ENCODE results near the gene PLVAP. TPM values are rescaled to one million over a fixed set of nuclear protein-coding genes. Genes with fewer than 3 reads are reported as not detected.
A peak's percentile ranks its signal among the peaks of the same experiment; 100 is the strongest.

The PLVAP gene
- total RNA-seq, 4 donors from 2014 or later, result 25.5 to 83.1 (median 26.6) TPM

GRCh38 chr19:17351815-17352435 lies 25.2 kb downstream of the PLVAP start:
- peaks cover 7% of the 10 kb centered on the region for H3K27me3 ChIP-seq
- no peak for DNase-seq (ENCODE audit: low spot score in 2 of 2)
- no peaks in the 10 kb centered on the region for H3K9me3 ChIP-seq
- no peak overlapping the region for H3K4me3 ChIP-seq
- H3K27ac ChIP-seq, result no peak overlapping the region
- WGBS, result 90% methylated on average over 43 of the region's 45 CpGs
- H3K4me1 ChIP-seq, result peaks cover 27% of the 10 kb centered on the region
- no peaks in the 10 kb centered on the region for H3K36me3 ChIP-seq
- TF ChIP-seq CTCF (IDR thresholded peaks at IDR 0.05) (no peak), EP300 (IDR thresholded peaks at IDR 0.05) (no peak), POLR2A (IDR thresholded peaks at IDR 0.05) (no peak), POLR2AphosphoS5 (IDR thresholded peaks at IDR 0.05) (no peak)

GRCh38 chr19:17348700-17349099 lies 28.4 kb downstream of the PLVAP start:
- no peaks in the 10 kb centered on the region for H3K36me3 ChIP-seq
- H3K4me1 ChIP-seq, result peaks cover 35% of the 10 kb centered on the region
- no peaks in the 10 kb centered on the region for H3K9me3 ChIP-seq
- H3K27ac ChIP-seq, result peak overlapping the region; percentile 72
- DNase-seq (ENCODE audit: low spot score in 2 of 2), result peak in 1 of 2 donors; percentile 77
- no peak for TF ChIP-seq CTCF (IDR thresholded peaks at IDR 0.05)
- no peak for TF ChIP-seq POLR2A (IDR thresholded peaks at IDR 0.05)
- peak in 2 of 3 donors; percentile 43 to 57 for TF ChIP-seq POLR2AphosphoS5 (IDR thresholded peaks at IDR 0.05)
- no peak overlapping the region for H3K4me3 ChIP-seq
- H3K27me3 ChIP-seq, result peaks cover 7% of the 10 kb centered on the region
- WGBS, result 3% methylated on average over 12 of the region's 12 CpGs

DNA sequence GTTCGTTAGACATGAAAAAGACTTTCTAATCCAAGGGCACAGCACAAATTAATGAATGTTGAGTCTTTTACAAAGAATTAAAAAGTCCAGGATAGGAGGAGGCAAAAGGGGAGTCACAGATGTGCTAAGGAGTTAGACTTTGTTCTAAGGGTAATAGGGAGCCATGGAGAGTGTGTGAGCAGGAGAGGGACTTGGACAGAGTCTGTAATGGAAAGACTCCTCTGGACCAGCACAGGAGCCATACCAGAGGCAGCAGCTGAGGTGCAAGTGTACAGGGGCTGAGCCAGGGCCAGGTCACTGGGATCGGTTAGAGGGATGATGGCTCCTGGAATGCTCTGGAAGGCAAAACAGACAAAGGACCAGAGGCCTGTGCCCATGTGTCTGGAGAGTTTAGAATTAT lies 29.3 kb downstream of the PLVAP start:
- TF ChIP-seq EP300 (IDR thresholded peaks at IDR 0.05) (no peak), POLR2AphosphoS5 (IDR thresholded peaks at IDR 0.05) (no peak), CTCF (IDR thresholded peaks at IDR 0.05) (no peak), POLR2A (IDR thresholded peaks at IDR 0.05) (no peak)
- peak overlapping the region; percentile 72 for H3K27ac ChIP-seq
- no peaks in the 10 kb centered on the region for H3K9me3 ChIP-seq
- H3K27me3 ChIP-seq, result peaks cover 7% of the 10 kb centered on the region
- no peak overlapping the region for H3K4me3 ChIP-seq
- DNase-seq (ENCODE audit: low spot score in 2 of 2), result no peak
- WGBS, result 59% methylated on average over 2 of the region's 2 CpGs
- no peaks in the 10 kb centered on the region for H3K36me3 ChIP-seq
- peaks cover 35% of the 10 kb centered on the region for H3K4me1 ChIP-seq

- 16% methylated on average over 6 of the region's 6 CpGs for WGBS
- TF ChIP-seq CTCF (IDR thresholded peaks at IDR 0.05), result no peak
- no peak for TF ChIP-seq EP300 (IDR thresholded peaks at IDR 0.05)
- no peak for TF ChIP-seq POLR2A (IDR thresholded peaks at IDR 0.05)
- no peak for TF ChIP-seq POLR2AphosphoS5 (IDR thresholded peaks at IDR 0.05)
- Histone ChIP-seq H3K9me3 (no peaks in the 10 kb centered on the region), H3K27me3 (peaks cover 7% of the 10 kb centered on the region), H3K4me1 (peaks cover 35% of the 10 kb centered on the region), H3K36me3 (peaks cover 2% of the 10 kb centered on the region), H3K4me3 (no peak overlapping the region), H3K27ac (peak overlapping the region; percentile 72)
- DNase-seq (ENCODE audit: low spot score in 2 of 2), result peak in 1 of 2 donors; percentile 56
These were observed 29.8 kb downstream of the PLVAP start for GRCh38 chr19:17347361-17347760.

- WGBS, result 16% methylated on average over 23 of the region's 24 CpGs
- Histone ChIP-seq H3K36me3 (peaks cover 7% of the 10 kb centered on the region), H3K27ac (peak overlapping the region; percentile 72), H3K4me1 (peaks cover 35% of the 10 kb centered on the region), H3K27me3 (no peaks in the 10 kb centered on the region), H3K9me3 (no peaks in the 10 kb centered on the region), H3K4me3 (no peak overlapping the region)
- peak in 1 of 2 donors; percentile 78 for DNase-seq (ENCODE audit: low spot score in 2 of 2)
- TF ChIP-seq POLR2A (IDR thresholded peaks at IDR 0.05) (no peak), CTCF (IDR thresholded peaks at IDR 0.05) (peak; percentile 94 to 96)
These were observed 31.0 kb downstream of the PLVAP start for GRCh38 chr19:17346109-17346671.
